Amygdala (tissue), 56 donors: ENCODE results near the gene DICER1.
"Not testable (repeated sequence)": the region's sequence is repeated elsewhere in the genome, so short reads cannot be mapped to it uniquely, and the experiment has no call there.

Source experiments
- DNase-seq, 56 donors: peaks; one replicate each; lab custom pipeline; 2025; lab: John Stamatoyannopoulos, UW

The DICER1 gene, protein sequence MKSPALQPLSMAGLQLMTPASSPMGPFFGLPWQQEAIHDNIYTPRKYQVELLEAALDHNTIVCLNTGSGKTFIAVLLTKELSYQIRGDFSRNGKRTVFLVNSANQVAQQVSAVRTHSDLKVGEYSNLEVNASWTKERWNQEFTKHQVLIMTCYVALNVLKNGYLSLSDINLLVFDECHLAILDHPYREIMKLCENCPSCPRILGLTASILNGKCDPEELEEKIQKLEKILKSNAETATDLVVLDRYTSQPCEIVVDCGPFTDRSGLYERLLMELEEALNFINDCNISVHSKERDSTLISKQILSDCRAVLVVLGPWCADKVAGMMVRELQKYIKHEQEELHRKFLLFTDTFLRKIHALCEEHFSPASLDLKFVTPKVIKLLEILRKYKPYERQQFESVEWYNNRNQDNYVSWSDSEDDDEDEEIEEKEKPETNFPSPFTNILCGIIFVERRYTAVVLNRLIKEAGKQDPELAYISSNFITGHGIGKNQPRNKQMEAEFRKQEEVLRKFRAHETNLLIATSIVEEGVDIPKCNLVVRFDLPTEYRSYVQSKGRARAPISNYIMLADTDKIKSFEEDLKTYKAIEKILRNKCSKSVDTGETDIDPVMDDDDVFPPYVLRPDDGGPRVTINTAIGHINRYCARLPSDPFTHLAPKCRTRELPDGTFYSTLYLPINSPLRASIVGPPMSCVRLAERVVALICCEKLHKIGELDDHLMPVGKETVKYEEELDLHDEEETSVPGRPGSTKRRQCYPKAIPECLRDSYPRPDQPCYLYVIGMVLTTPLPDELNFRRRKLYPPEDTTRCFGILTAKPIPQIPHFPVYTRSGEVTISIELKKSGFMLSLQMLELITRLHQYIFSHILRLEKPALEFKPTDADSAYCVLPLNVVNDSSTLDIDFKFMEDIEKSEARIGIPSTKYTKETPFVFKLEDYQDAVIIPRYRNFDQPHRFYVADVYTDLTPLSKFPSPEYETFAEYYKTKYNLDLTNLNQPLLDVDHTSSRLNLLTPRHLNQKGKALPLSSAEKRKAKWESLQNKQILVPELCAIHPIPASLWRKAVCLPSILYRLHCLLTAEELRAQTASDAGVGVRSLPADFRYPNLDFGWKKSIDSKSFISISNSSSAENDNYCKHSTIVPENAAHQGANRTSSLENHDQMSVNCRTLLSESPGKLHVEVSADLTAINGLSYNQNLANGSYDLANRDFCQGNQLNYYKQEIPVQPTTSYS (N-terminal part only)

DNA sequence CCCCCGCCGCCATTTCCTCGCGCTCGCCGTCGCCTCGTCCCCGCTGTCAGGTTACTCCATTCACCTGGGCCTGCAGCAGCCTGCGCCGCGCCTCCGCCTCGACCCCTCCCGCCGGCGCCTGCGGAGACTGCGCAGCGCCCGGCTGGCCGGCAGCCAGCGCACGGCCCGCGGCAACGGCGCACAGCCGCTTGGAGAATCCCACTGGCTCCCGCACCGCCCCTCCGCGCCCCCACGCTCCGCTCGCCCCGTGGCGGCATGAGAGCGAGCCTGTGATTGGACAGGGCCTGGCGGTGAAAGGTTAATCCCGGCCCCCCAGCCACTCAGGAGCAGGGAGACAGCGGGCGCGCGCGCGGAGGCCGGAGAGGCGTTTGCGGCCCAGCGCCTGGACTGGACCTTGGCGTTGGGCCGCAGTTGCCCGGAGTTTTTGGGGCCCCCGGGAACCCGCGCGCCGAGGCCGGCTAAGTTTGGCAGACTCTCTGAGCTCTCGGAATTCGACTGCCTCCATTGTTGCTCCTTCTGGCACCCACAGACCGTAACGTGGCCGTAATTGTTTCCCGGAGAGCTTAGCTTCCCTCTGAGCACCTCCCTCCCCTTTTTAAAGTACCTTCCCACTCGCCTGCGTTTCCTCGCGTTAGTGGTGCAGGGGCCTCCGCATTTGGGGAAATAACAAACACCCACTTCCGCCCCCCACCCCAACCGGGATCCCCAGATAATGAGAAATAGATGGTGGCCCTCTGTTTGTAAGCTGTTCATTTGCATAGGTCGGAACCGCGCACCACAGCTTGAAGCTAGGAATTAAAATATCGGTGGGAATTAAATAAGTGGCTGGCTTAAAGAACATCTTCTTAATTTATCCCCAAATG lies at the start of gene DICER1:
Gene DICER1 (minus strand): TSS at position 203 of the 863 bp plus-strand sequence. CDS start 24,071 bp downstream, outside the sequence.
- peak; percentile 74 to 99 (median 96) for DNase-seq

DNA sequence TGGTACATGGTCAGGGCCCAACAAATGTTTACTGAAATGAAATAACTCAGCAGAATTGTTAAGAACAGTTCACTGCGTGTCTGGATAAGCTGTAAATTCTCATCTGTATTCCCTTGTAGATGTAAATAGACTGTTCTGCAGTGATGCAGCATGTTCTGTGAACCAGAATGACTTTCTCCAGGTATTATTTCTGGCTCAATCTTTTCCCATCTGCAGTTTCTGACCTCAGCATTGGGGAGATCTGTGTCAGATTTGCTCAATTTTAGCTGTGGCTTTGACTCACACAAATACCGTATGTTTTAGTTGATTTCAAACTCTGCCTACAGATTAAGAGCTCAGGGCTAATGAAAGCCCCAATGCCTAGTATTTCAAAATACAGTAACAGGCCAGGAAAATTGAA lies 49.2 kb upstream of the DICER1 start:
- no peak for DNase-seq

DNA sequence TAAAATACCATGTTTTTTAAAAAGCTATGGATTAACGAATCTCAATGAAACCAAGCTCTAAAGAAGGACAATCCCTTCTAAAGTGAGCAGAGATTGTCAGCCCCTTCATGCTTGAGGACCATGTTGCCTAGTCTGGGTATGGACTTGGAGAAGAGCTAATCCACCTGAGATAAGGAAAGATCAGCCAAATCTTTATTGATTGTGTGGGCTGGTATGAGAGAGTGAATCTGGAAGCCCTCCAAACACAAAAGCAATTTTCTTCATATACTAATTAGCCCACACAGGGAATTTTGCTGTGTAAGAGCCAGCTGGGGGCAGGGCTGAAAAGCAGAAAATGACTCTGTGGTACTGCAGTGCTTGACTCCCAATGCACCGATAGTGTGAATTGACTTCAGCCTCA lies 47.4 kb upstream of the DICER1 start:
- no peak for DNase-seq

DNA sequence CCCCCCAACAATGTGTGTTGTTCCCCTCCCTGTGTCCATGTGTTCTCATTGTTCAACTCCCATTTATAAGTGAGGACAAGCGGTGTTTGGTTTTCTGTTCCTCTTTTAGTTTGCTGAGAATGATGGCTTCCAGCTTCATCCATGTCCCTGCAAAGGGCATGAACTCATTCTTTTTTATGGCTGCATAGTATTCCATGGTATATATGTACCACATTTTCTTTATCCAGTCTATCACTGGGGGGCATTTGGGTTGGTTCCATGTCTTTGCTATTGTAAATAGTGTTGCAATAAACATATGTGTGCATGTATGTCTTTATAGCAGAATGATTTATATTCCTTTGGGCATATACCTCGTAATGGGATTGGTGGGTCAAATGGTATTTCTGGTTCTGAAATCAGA lies 44.4 kb upstream of the DICER1 start:
- not testable (repeated sequence) for DNase-seq

DNA sequence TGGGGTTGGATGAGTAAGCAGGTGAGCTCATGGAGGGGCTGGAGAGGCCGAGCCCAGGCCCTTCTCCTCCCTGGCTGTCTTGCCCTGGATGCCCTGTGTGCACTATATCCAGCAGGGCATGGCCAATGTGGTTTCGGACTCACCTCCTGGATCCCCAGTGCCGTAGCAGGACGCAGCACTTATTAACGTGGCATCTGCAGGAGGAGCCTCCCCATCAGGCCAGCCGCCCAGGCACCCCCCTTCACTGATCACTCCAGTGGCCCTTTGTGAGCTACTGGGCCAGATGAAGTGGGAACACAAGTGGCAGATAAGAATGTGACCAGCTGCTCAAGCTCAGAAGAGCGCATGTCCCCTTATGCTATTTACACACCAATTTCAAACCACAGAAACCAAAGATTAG lies 43.1 kb upstream of the DICER1 start:
- DNase-seq, result no peak

DNA sequence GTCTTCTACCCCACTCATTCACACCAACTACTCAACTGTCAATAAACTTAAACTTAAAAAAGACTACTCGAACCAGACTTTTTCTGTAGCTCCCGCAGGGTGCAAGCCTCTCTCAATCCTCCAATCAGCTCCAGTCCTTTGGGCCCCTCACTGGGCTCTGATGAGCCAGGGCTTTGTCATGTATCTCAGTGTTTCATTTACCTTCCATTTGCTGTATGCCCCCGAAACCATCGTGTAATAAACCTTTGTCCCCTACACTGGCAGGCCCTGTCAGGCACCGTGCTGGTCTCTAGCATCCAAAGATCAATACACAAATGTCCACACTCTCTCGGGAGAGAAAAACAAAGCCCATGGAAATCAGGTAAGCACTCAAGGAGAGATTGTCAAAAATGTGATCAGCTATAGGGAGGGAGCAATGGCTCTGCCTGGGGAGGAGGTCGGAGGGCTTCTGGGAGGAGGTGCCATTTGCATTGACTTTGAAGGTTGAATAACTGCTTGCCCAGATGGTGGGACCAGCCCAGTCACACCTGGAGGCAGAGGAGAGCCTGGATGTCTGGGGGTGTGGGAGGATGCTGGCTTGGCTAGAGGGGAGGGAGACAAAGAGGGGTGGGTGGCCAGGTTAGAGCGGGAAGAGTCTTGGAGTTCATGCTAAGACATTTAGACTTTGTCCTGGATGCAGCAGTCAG lies 42.1 kb upstream of the DICER1 start:
- no peak for DNase-seq

DNA sequence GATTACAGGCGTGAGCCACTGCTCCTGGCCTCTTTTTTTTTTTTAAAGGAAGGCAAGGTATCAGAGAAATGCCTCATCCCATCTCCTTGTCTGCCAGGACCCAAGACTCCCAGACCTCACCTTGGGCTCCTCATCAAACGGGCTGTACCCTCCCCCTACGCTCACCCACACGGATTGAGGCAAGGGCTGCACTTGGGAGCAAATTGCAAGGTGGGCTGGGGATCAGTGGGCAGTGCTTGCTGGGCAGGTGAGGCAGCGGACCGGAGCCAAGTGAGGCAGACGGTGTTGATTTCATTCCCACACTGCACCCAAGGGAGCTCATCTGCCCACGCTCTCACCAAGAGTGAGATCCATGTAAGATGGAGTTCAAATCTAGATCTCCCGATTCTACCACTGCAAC lies 41.0 kb upstream of the DICER1 start:
- DNase-seq, result no peak

DNA sequence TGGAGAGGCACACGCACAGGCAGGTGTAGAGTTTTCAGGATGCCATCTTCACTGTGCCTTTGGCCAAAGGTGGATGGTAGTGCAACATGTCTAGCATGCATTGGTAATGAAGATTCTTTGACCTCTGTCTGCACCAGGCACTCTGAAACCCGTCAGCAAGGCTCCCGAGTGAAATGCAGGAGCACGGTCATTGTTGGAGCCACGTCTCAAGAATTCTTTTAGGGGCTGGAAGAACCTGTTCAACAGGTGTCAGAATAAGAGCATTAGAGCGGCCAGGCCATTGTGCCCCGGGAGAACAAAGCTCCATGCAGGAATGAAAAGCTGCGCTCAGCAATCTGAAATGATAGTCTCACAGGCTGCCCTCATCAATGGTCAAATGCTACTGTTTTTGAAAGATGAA lies 40.2 kb upstream of the DICER1 start:
- no peak for DNase-seq

DNA sequence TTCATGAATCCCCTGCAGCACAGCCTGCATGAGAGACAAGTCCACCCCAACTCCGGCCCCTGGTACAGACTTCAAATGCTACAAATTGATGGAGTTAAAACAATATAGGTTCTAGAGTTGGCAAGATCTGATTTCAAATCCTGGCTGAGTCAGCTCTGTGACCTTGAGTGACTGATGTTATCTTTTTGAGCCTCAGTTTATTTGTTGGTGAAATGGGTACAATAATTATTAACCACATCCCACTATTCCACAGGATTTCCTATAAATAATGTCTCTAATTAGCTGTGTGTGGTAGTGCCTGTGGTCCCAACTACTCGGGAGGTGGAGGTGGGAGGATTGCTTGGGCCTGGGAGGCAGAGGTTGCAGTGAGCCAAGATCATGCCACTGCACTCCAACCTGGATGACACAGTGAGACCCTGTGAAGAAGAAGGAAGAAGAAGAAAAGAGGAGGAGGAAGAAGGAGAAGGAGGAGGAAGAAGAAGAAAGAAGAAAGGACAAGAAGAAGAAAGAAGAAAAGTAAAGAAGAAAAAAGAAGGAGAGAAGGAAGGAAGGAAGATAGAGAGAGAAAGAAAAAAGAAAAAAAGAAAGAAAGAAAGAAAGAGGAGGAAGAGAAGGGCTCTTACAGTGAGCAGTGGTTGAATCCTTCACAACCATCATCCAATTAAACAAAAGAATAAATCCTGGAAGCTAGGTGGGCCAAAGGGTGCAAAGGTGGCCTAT lies 39.7 kb upstream of the DICER1 start:
- DNase-seq, result no peak

DNA sequence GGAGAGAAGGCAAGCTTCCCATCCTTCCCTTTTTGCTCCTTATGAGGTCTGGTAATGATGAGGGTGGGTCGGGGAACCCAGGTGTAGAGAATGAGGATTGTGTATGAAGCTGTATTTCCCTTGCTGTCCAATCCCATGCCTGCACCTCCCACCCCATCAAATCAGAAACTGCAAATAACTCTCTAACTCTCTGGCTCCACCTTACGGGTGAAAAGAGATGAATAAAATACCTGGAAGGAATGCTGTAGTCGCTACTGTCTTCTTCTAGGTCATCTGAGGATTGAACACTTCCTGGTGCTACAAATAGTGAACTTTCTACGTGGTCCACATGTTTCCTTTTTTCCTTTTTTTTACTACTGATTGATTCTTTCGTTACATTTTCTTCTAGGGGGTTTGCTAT lies 38.9 kb upstream of the DICER1 start:
- DNase-seq, result no peak

DNA sequence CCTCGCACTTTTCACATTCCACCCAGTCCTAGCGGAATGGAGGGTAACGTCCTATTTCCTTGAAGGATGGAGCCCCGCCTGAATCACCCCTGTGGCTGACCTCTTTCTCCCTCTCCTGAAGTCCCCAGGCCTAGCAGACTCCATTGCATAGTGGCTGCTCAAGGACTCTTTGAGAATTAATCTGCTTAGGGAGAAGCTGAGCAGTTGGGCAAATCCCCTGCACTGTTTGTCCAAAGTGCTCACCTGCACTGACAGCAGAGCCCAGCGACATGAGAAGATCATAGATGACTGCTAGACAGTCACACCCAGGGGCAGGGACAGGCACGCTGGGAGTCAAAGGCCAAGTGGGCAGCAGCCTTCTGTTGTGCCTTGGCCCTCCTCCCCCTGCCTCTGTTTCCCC lies 37.7 kb upstream of the DICER1 start:
- DNase-seq, result no peak

DNA sequence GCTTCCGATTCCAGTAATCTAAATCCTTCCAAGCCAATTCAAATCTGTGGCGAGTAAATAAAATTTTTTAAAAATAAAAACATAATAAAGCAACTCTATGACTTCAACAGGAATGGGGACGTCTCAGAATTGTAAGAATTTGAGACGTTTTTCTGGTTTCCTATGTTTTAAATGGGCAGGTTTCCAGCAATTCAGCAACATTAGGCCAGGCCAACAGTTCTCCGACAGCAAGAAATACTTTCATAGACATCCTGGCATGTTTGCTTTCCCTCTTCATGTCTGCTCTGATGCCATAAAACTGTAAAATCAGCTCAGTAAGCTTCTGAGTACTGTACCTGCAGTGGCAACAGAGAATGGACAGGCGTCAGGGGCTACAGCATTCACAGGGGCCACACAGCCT lies 35.8 kb upstream of the DICER1 start:
- DNase-seq, result no peak

DNA sequence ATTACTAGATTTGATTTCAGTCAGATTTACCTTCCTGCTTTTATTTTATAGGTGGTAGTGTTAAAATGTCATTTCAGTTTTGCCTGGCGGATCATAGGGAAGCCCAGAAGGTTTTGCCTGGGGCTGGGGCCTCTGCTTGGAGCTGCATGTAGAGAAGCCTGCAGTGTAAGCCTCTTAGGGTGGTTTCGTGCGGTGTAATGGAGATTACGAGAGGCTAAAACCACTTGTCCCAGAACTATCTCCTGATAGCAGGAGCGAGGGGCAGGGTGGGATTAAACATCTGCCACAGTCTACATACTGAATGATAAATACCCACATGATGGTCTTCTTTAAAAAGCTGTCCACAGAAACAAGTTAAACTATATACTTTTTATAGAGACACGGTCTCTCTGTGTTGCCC lies 35.0 kb upstream of the DICER1 start:
- no peak for DNase-seq

DNA sequence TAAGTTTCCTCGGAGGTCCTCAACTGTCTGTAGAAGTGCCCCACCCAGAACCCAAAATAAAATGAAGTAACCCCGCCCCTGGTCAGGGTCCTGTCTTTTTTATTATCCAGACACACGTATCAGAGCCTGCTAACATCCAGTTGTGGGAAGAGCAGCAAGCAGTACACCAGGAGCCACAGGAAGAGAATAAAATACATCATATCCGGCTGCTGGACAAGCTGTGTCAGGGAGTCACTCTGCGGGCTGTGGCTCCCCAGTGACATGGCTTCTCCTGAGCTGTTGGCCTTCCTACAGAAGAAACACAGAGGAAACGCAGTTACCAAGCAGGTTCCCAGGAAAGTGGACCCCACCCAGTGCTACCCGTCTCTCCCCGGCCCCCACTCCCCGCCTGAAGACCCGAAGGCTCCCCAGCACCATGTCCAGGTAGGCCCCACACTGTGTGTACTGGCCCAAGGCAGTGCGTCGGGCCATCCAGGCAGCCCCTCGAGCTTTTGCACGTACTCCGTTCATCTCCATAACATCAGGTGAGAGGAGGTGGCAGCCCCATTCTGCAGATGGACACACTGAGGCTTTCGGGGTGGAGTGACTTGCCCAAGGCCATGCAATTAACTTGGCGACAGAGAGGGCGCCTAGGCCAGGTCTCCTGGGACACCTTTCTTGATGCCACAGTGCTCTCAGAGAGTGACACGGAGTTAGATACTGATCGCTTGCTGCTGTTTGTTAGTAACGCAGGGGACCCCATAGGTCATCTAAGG lies 34.3 kb upstream of the DICER1 start:
- no peak for DNase-seq

DNA sequence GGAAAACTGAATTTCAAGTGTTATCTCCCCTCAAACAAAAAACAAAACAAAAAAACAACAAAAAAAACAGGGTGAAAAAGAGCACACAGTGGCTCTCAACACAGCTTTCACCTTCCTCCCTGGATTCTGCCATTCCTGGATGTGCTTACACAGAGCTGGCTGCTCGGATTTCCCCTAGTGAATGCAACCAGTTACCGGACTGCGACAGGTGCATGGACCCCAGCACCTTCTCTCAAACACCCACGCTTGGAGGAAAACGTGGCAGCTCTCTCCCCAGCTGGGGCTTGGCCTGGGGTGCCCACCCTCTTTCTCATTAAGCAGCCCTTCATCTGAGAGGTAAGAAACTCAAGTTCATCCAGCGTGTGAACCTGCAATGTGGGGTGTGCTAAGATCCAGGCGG lies 33.5 kb upstream of the DICER1 start:
- no peak for DNase-seq

DNA sequence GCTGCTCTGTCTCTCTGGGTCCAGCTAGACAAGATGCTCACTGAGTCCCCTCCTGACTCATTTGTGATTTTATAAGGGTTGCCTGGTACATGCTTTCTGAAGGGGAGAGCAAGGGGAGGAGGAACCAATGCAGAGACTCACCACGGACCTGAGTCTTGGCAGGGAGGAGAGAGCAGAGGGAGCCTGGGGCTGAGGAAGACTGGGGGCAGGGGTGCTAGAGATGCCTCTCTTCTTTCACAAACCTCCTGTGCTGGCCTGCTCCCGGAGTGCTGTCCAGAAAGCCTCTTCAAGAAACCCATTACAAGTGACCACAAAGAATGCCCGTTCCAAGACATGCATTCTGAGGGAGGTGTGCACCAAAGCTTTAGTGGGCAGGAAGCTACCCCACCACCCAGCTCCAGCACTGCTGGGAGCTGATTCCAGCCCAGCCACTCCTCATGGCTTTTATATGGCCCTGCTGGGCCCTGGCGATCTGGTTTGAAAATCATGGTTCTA lies 33.1 kb upstream of the DICER1 start:
- DNase-seq, result no peak

DNA sequence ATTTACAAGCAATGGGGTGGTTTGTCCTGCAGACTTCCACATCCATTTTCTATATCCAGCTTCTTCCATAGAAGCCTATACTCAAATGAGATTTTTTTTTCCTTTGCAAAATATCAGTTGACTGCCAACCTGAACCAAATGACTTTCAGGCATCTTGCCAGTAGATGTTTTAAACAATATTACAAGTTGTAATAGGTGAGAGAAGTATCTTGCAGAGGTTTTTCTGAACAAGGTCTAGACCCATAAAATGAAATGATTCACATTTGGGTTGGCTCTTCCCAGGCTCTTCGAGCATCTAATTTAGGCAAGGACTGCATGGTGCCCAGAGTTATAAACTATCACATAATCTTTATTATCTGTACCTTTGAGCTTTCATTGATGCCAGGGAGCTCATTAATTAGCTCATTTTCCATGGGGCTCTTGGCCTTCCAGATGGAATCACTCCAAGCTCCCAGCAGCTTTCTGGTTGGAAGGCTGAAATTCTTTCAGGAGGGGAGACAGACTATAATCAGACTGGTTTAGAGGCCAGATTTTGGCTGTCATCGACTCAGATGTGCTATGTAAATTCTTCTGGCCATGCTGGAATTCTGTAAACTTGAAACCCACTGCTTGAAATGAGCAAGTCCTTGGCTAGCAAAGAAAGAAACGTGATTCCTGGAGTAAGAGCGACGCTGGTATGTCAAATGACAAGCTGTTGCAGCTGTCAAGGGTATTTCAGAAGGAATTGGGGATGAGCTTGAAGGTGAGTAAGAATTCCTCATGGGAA lies 32.2 kb upstream of the DICER1 start:
- DNase-seq, result peak in 1 of 56 donors; percentile 8
